Measurements from ENCODE around the gene DHODH. TPM values are rescaled to one million over a fixed set of nuclear protein-coding genes. Genes with fewer than 3 reads are reported as not detected.
"Not testable (repeated sequence)": the region's sequence is repeated elsewhere in the genome, so short reads cannot be mapped to it uniquely, and the experiment has no call there.

Gene DHODH
- polyA plus RNA-seq, 1 donor: 9.3 TPM

DNA sequence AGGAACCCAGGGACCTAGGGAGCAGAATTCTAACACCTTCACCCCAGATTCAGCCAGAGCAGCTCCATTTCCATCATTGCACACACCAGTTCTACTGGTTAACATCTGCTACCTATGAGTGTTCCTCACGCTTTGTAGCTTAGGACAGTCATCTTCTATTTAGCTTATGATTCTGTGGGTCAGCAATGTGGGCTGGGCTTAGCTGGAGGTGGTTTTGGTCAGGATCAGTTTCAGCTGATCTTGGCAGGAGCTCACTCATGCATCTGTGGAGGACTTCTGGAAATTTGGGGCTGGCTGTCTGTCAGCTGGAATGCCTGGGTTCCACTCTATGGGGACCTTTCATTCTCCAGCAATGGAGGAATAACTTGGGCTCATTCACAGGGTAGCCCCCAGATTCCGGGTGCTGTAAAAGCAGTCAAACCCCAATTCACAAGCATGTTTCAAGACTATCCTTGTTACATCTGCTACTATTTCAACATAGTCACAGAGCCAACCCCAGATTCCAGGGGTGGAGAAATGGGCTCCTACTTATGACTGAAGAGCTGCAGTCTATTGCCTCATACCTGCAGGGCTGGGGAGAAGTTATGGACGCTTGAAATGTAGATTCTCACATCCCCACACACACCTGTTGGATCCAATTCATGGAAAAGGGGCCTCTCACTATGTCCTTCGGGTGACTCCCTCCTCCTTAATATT lies 42.4 kb downstream of the DHODH start:
- no peak for DNase-seq
- H3K36me3 ChIP-seq (ENCODE audit: control insufficient read depth, insufficient read depth, low read length): no peaks in the 10 kb centered on the region
- WGBS (ENCODE audit: insufficient coverage, low lambda C conversion rate): 100% methylated on average over 1 of the region's 4 CpGs
- no peak overlapping the region for H3K4me3 ChIP-seq (ENCODE audit: low read length)
- no peak overlapping the region for H3K27ac ChIP-seq (ENCODE audit: low read length)
- no peaks in the 10 kb centered on the region for H3K9me3 ChIP-seq (ENCODE audit: control insufficient read depth, low read depth, low read length)
- no peaks in the 10 kb centered on the region for H3K4me1 ChIP-seq (ENCODE audit: control insufficient read depth, insufficient read depth, low read length)
- H3K27me3 ChIP-seq (ENCODE audit: control insufficient read depth, insufficient read depth, low read length): no peaks in the 10 kb centered on the region

GRCh38 chr16:72051818-72052217 lies 43.3 kb downstream of the DHODH start:
- no peak for DNase-seq
- Histone ChIP-seq H3K27me3 (ENCODE audit: control insufficient read depth, insufficient read depth, low read length) (no peaks in the 10 kb centered on the region), H3K27ac (ENCODE audit: low read length) (no peak overlapping the region), H3K4me1 (ENCODE audit: control insufficient read depth, insufficient read depth, low read length) (no peaks in the 10 kb centered on the region), H3K36me3 (ENCODE audit: control insufficient read depth, insufficient read depth, low read length) (no peaks in the 10 kb centered on the region), H3K4me3 (ENCODE audit: low read length) (no peak overlapping the region), H3K9me3 (ENCODE audit: control insufficient read depth, low read depth, low read length) (no peaks in the 10 kb centered on the region)
- WGBS (ENCODE audit: insufficient coverage, low lambda C conversion rate): 93% methylated on average over 2 of the region's 2 CpGs

- H3K27me3 ChIP-seq (ENCODE audit: control insufficient read depth, insufficient read depth, low read length); H3K4me1 ChIP-seq (ENCODE audit: control insufficient read depth, insufficient read depth, low read length); H3K27ac ChIP-seq (ENCODE audit: low read length); H3K9me3 ChIP-seq (ENCODE audit: control insufficient read depth, low read depth, low read length); H3K36me3 ChIP-seq (ENCODE audit: control insufficient read depth, insufficient read depth, low read length); DNase-seq; H3K4me3 ChIP-seq (ENCODE audit: low read length): not testable (repeated sequence)
- WGBS (ENCODE audit: insufficient coverage, low lambda C conversion rate): 75% methylated on average over 2 of the region's 5 CpGs
These were observed 45.8 kb downstream of the DHODH start, which contains the start of gene HP for GRCh38 chr16:72054254-72054847. Gene HP, plus strand, starts transcription at chr16:72054505. Its CDS starts 148 bp downstream, at chr16:72054653.

GRCh38 chr16:72055911-72056310 lies 47.4 kb downstream of the DHODH start:
- Histone ChIP-seq H3K9me3 (ENCODE audit: control insufficient read depth, low read depth, low read length) (no peaks in the 10 kb centered on the region), H3K27me3 (ENCODE audit: control insufficient read depth, insufficient read depth, low read length) (no peaks in the 10 kb centered on the region), H3K4me3 (ENCODE audit: low read length) (no peak overlapping the region), H3K36me3 (ENCODE audit: control insufficient read depth, insufficient read depth, low read length) (no peaks in the 10 kb centered on the region), H3K27ac (ENCODE audit: low read length) (no peak overlapping the region), H3K4me1 (ENCODE audit: control insufficient read depth, insufficient read depth, low read length) (no peaks in the 10 kb centered on the region)
- DNase-seq: no peak
- WGBS (ENCODE audit: insufficient coverage, low lambda C conversion rate): no CpG with 5 or more reads among the region's 4 CpGs

DNA sequence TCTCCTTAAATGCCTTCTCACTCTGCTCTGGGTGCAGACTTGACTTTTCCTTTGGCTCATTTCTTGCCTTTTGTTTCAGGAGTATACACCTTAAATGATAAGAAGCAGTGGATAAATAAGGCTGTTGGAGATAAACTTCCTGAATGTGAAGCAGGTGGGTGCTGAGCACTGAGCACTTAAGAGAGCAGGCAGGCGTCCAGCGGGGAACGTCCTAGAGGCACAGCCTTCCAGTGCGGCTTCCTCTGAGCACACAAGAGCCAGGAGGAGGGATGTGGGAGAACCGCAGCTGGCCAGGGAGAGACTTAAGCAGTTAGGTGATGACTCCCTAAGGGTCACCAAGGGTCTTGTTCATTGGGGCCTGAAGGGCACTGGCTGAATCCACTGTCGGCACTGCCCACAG lies 48.8 kb downstream of the DHODH start:
- no CpG with 5 or more reads among the region's 6 CpGs for WGBS (ENCODE audit: insufficient coverage, low lambda C conversion rate)
- H3K27me3 ChIP-seq (ENCODE audit: control insufficient read depth, insufficient read depth, low read length); H3K9me3 ChIP-seq (ENCODE audit: control insufficient read depth, low read depth, low read length); H3K27ac ChIP-seq (ENCODE audit: low read length); DNase-seq; H3K4me1 ChIP-seq (ENCODE audit: control insufficient read depth, insufficient read depth, low read length); H3K4me3 ChIP-seq (ENCODE audit: low read length); H3K36me3 ChIP-seq (ENCODE audit: control insufficient read depth, insufficient read depth, low read length): not testable (repeated sequence)

- not testable (repeated sequence) for H3K4me1 ChIP-seq (ENCODE audit: control insufficient read depth, insufficient read depth, low read length); DNase-seq; H3K27me3 ChIP-seq (ENCODE audit: control insufficient read depth, insufficient read depth, low read length); H3K36me3 ChIP-seq (ENCODE audit: control insufficient read depth, insufficient read depth, low read length); H3K9me3 ChIP-seq (ENCODE audit: control insufficient read depth, low read depth, low read length); H3K27ac ChIP-seq (ENCODE audit: low read length); H3K4me3 ChIP-seq (ENCODE audit: low read length)
- WGBS (ENCODE audit: insufficient coverage, low lambda C conversion rate): no CpG with 5 or more reads among the region's 7 CpGs
These were observed 50.5 kb downstream of the DHODH start for GRCh38 chr16:72059060-72059459.

DNA sequence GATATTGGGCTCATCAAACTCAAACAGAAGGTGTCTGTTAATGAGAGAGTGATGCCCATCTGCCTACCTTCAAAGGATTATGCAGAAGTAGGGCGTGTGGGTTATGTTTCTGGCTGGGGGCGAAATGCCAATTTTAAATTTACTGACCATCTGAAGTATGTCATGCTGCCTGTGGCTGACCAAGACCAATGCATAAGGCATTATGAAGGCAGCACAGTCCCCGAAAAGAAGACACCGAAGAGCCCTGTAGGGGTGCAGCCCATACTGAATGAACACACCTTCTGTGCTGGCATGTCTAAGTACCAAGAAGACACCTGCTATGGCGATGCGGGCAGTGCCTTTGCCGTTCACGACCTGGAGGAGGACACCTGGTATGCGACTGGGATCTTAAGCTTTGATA lies 51.9 kb downstream of the DHODH start:
- Histone ChIP-seq H3K4me1 (ENCODE audit: control insufficient read depth, insufficient read depth, low read length) (no peaks in the 10 kb centered on the region), H3K9me3 (ENCODE audit: control insufficient read depth, low read depth, low read length) (no peaks in the 10 kb centered on the region), H3K27me3 (ENCODE audit: control insufficient read depth, insufficient read depth, low read length) (no peaks in the 10 kb centered on the region), H3K36me3 (ENCODE audit: control insufficient read depth, insufficient read depth, low read length) (no peaks in the 10 kb centered on the region), H3K27ac (ENCODE audit: low read length) (no peak overlapping the region), H3K4me3 (ENCODE audit: low read length) (no peak overlapping the region)
- DNase-seq: no peak
- no CpG with 5 or more reads among the region's 9 CpGs for WGBS (ENCODE audit: insufficient coverage, low lambda C conversion rate)

DNA sequence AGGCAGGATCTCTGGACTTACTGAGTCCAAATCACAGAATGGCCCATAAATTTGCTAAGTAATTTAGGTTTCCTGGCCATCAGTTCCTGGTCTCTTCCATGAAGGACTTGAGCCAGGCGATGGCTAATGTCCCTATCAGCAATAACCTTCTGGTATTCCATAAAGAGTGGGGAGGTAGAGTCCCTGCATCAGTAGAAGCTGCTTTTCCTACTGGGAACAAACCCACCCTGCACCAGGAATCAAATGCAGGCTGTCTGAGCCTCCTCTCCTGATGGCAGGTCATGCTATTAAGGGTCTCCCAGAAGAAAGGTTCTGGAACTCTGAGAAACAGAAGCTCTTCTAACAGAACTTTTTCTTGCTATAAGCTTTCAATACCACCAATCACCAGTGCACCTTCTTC lies 53.0 kb downstream of the DHODH start:
- H3K4me1 ChIP-seq (ENCODE audit: control insufficient read depth, insufficient read depth, low read length): no peaks in the 10 kb centered on the region
- H3K27ac ChIP-seq (ENCODE audit: low read length): no peak overlapping the region
- WGBS (ENCODE audit: insufficient coverage, low lambda C conversion rate): no CpG with 5 or more reads among the region's 1 CpG
- no peak overlapping the region for H3K4me3 ChIP-seq (ENCODE audit: low read length)
- no peaks in the 10 kb centered on the region for H3K9me3 ChIP-seq (ENCODE audit: control insufficient read depth, low read depth, low read length)
- no peak for DNase-seq
- no peaks in the 10 kb centered on the region for H3K36me3 ChIP-seq (ENCODE audit: control insufficient read depth, insufficient read depth, low read length)
- H3K27me3 ChIP-seq (ENCODE audit: control insufficient read depth, insufficient read depth, low read length): no peaks in the 10 kb centered on the region

GRCh38 chr16:72064361-72064894 lies 55.9 kb downstream of the DHODH start:
- H3K4me1 ChIP-seq (ENCODE audit: control insufficient read depth, insufficient read depth, low read length): no peaks in the 10 kb centered on the region
- no peaks in the 10 kb centered on the region for H3K9me3 ChIP-seq (ENCODE audit: control insufficient read depth, low read depth, low read length)
- WGBS (ENCODE audit: insufficient coverage, low lambda C conversion rate): no CpG with 5 or more reads among the region's 10 CpGs
- no peak overlapping the region for H3K27ac ChIP-seq (ENCODE audit: low read length)
- no peak for DNase-seq
- H3K4me3 ChIP-seq (ENCODE audit: low read length): no peak overlapping the region
- H3K36me3 ChIP-seq (ENCODE audit: control insufficient read depth, insufficient read depth, low read length): no peaks in the 10 kb centered on the region
- no peaks in the 10 kb centered on the region for H3K27me3 ChIP-seq (ENCODE audit: control insufficient read depth, insufficient read depth, low read length)

DNA sequence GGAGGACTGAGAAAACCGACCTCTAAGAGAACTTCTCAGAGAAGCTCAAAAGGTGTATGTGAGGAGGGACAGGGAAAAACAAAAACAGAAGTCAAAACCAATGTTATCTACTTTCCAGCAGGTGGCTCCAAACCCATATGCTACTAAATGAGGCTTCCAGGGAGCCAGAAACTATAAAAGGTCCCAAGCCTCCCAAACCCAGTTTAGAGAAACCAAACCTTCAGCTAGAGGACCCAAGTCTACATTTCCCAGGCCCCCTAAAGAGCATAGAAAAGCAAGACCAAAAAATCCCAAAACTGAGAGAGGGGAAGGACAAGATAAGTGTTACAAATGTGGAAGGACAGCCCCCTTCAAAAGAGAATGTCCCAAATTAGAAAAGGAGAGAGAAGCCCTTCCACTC lies 58.2 kb downstream of the DHODH start:
- peak; percentile 10 to 24 for DNase-seq
- no peaks in the 10 kb centered on the region for H3K9me3 ChIP-seq (ENCODE audit: control insufficient read depth, low read depth, low read length)
- H3K27me3 ChIP-seq (ENCODE audit: control insufficient read depth, insufficient read depth, low read length): no peaks in the 10 kb centered on the region
- no peaks in the 10 kb centered on the region for H3K36me3 ChIP-seq (ENCODE audit: control insufficient read depth, insufficient read depth, low read length)
- WGBS (ENCODE audit: insufficient coverage, low lambda C conversion rate): no CpG with 5 or more reads among the region's 1 CpG
- H3K4me1 ChIP-seq (ENCODE audit: control insufficient read depth, insufficient read depth, low read length): peaks cover 3% of the 10 kb centered on the region
- H3K4me3 ChIP-seq (ENCODE audit: low read length): no peak overlapping the region
- no peak overlapping the region for H3K27ac ChIP-seq (ENCODE audit: low read length)

DNA sequence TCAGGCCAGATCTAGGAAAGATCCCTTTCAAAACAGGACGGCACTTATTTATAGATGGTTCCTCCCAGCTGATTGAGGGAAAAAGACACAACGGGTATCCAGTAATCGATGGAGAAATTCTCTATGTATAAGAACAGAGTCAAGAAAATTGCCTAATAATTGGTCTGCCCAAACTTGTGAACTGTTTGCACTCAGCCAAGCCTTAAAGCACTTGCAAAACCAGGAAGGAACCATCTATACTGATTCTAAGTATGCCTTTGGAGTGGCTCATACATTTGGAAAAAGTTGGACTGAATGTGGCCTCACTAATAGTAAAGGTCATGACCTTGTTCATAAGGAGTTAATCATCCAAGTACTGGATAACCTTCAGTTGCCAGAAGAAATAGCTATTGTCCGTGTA lies 60.4 kb downstream of the DHODH start:
- WGBS (ENCODE audit: insufficient coverage, low lambda C conversion rate): 100% methylated on average over 2 of the region's 4 CpGs
- Histone ChIP-seq H3K4me1 (ENCODE audit: control insufficient read depth, insufficient read depth, low read length) (peaks cover 11% of the 10 kb centered on the region), H3K27ac (ENCODE audit: low read length) (no peak overlapping the region), H3K36me3 (ENCODE audit: control insufficient read depth, insufficient read depth, low read length) (no peaks in the 10 kb centered on the region), H3K4me3 (ENCODE audit: low read length) (no peak overlapping the region), H3K9me3 (ENCODE audit: control insufficient read depth, low read depth, low read length) (no peaks in the 10 kb centered on the region), H3K27me3 (ENCODE audit: control insufficient read depth, insufficient read depth, low read length) (no peaks in the 10 kb centered on the region)
- no peak for DNase-seq

Data from large intestine (tissue), 3 donors.